ENCODE measurements around the gene FRMD3. TPM values are rescaled to one million over a fixed set of nuclear protein-coding genes. Genes with fewer than 3 reads are reported as not detected.
A peak's percentile ranks its signal among the peaks of the same experiment; 100 is the strongest.

Gene FRMD3
- total RNA-seq, 1 experiment from 2014 or later = 0.55 TPM

DNA sequence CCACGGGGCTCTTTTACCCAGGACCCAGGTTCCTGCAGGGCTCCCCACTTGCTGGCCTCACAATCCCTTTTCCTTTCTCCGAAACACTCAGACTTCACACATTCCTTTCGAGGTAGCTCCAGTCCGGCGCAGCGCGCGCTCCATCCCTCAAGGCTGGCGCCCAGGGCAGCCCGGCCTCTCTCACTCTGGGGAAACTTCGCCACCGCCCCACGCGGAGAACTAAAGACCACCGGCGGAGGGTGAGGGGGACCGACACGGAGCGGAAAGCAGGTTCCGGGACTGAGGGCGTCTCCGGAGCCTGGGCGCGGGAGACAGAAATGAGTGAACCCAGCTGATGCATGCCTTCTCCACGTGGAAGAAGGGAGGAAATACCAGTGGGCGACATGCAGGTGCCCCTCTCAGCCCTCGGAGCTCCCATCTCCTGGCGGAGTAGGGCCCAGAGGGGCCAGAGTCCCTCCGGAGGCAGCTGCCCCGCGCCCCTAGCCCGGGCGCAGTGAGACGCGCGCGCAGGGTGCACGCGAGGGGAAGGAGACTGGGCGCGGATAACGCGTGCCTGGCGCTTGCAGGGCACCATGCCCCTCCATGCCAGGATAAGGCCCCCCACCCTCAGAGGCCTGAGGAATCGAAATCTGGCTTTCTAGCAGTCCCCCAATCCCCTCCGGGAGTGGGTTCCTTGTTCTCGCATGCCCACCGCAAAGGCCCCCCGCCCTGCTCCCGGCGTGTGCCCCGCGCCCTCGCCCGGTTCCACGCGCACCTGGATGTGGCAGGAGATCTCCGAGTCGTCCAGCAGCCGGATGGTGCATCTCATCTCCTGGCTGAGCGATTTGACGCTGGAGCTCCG, 650 bp downstream of the FRMD3 start:
- H3K27me3 Mint-ChIP-seq (ENCODE audit: low read depth) = peaks cover 82% of the 10 kb centered on the region
- Histone ChIP-seq H2BK15ac (ENCODE audit: low read depth, low read length) (no peak overlapping the region), H2BK20ac (ENCODE audit: low read depth, low read length, poor library complexity, severe bottlenecking) (no peak overlapping the region), H3K4me1 (ENCODE audit: insufficient read depth, low read length) (no peaks in the 10 kb centered on the region), H4K8ac (replicated peaks; ENCODE audit: insufficient read length, low read depth, low read length) (no peak overlapping the region), H3K9me3 (ENCODE audit: control insufficient read depth, low read depth, low read length) (no peaks in the 10 kb centered on the region), H2BK120ac (ENCODE audit: low read depth, low read length, poor library complexity, severe bottlenecking) (no peak overlapping the region), H3K14ac (ENCODE audit: insufficient read depth, low read length) (no peak overlapping the region), H3K27ac (ENCODE audit: insufficient read length, low read depth, low read length) (no peak overlapping the region), H4K20me1 (ENCODE audit: control insufficient read depth, insufficient read depth, insufficient read length) (no peaks in the 10 kb centered on the region), H3K23ac (ENCODE audit: insufficient read length, low read depth, low read length) (no peak overlapping the region), H2BK12ac (ENCODE audit: insufficient read length, low read depth, low read length) (no peak overlapping the region), H3K56ac (ENCODE audit: insufficient read length, low read depth, low read length) (no peak overlapping the region), H3K18ac (ENCODE audit: insufficient read length, low read depth, low read length) (no peak overlapping the region), H3K4me2 (ENCODE audit: insufficient read depth, insufficient read length, low read length) (peak overlapping the region; percentile 62), H3K23me2 (ENCODE audit: insufficient read length, low read depth, low read length, poor library complexity, severe bottlenecking) (peaks cover 10% of the 10 kb centered on the region), H3T11ph (ENCODE audit: low read length) (no peak overlapping the region), H2BK5ac (ENCODE audit: insufficient read length, low read length) (no peak overlapping the region), H2AFZ (ENCODE audit: low read length) (no peak overlapping the region), H3K79me2 (ENCODE audit: insufficient read depth, low read length) (no peaks in the 10 kb centered on the region), H3K27me3 (ENCODE audit: insufficient read depth, low read length) (peaks cover 26% of the 10 kb centered on the region; the same call in 1 of the 2 replicates), H3K4ac (ENCODE audit: low read depth, low read length) (no peak overlapping the region), H4K91ac (ENCODE audit: insufficient read length, low read depth, low read length) (no peak overlapping the region), H3K79me1 (ENCODE audit: insufficient read depth, low read depth, low read length, poor library complexity, severe bottlenecking) (no peaks in the 10 kb centered on the region), H2AK5ac (ENCODE audit: insufficient read length, low read length) (no peak overlapping the region), H3K9ac (ENCODE audit: extremely low read depth, insufficient read length, low read length) (no peak overlapping the region), H4K5ac (ENCODE audit: insufficient read length, low read depth, low read length) (no peak overlapping the region)
- H3K9me3 Mint-ChIP-seq = no peaks in the 10 kb centered on the region; a peak in 2 of 5 replicates
- WGBS (ENCODE audit: extremely low coverage, insufficient read length, low lambda C conversion rate) = no CpG with 5 or more reads among the region's 63 CpGs
- peak overlapping the region; percentile 67 to 77 for H3K4me3 Mint-ChIP-seq
- TF ChIP-seq, protein P1, sequence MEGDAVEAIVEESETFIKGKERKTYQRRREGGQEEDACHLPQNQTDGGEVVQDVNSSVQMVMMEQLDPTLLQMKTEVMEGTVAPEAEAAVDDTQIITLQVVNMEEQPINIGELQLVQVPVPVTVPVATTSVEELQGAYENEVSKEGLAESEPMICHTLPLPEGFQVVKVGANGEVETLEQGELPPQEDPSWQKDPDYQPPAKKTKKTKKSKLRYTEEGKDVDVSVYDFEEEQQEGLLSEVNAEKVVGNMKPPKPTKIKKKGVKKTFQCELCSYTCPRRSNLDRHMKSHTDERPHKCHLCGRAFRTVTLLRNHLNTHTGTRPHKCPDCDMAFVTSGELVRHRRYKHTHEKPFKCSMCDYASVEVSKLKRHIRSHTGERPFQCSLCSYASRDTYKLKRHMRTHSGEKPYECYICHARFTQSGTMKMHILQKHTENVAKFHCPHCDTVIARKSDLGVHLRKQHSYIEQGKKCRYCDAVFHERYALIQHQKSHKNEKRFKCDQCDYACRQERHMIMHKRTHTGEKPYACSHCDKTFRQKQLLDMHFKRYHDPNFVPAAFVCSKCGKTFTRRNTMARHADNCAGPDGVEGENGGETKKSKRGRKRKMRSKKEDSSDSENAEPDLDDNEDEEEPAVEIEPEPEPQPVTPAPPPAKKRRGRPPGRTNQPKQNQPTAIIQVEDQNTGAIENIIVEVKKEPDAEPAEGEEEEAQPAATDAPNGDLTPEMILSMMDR (conservative IDR thresholded peaks at IDR 0.05) = no peak
- no peaks in the 10 kb centered on the region; a peak in 1 of 7 replicates for H3K36me3 Mint-ChIP-seq (ENCODE audit: insufficient read depth in 1 of 3, low read depth in 3 of 3)
- H3K27ac Mint-ChIP-seq = peak overlapping the region in 1 of 3 experiments; percentile 42; a peak in 1 of 7 replicates
- DNase-seq = no peak
- H3K4me1 Mint-ChIP-seq = peaks cover 21 to 24% of the 10 kb centered on the region in 2 experiments

Measured in H9 (cell line).